H54 (cell line): Measurements from ENCODE around the gene GLT6D1.
"Not testable (repeated sequence)": the region's sequence is repeated elsewhere in the genome, so short reads cannot be mapped to it uniquely, and the experiment has no call there.

ENCODE experiments used
- DNase-seq: peaks from one replicate; pipeline ENCODE4 v3.0.0; 2011; ENCODE audit warnings: low spot score, mixed read lengths; ENCODE audit not compliant: insufficient read length
- FAIRE-seq: peaks from 3 replicates; lab custom pipeline; 2011; peaks lifted over from hg19 to GRCh38; lab: Jason Lieb, UNC
- POLR2A ChIP-seq: IDR thresholded peaks from 2 replicates; pipeline ENCODE4 v1.6.1; 2011; ENCODE audit warnings: low read depth, mild to moderate bottlenecking, low read length

GLT6D1 gene

GRCh38 chr9:135670721-135671590 lies 31.6 kb upstream of the GLT6D1 start:
- no peak for DNase-seq
- no peak for FAIRE-seq

GRCh38 chr9:135669616-135670285 lies 30.4 kb upstream of the GLT6D1 start:
- TF ChIP-seq POLR2A, result no peak
- no peak for DNase-seq
- no peak for FAIRE-seq

More at GRCh38 chr9:135670721-135671590, 31.6 kb upstream of the GLT6D1 start:
- TF ChIP-seq POLR2A, result no peak

GRCh38 chr9:135669018-135669417 lies 29.7 kb upstream of the GLT6D1 start:
- DNase-seq, FAIRE-seq: not testable (repeated sequence)

- FAIRE-seq, result no peak
- no peak for TF ChIP-seq POLR2A
- no peak for DNase-seq
Observed at GRCh38 chr9:135667463-135668001, 28.2 kb upstream of the GLT6D1 start.

GRCh38 chr9:135666534-135667462 lies 27.5 kb upstream of the GLT6D1 start:
- FAIRE-seq (no peak), DNase-seq (no peak)
- TF ChIP-seq POLR2A, result no peak

GRCh38 chr9:135665795-135666189 lies 26.5 kb upstream of the GLT6D1 start:
- FAIRE-seq, result no peak
- no peak for DNase-seq
- TF ChIP-seq POLR2A, result no peak

- TF ChIP-seq POLR2A, result no peak
- FAIRE-seq (no peak), DNase-seq (no peak)
Observed at GRCh38 chr9:135664801-135665794, 25.8 kb upstream of the GLT6D1 start.

GRCh38 chr9:135664266-135664665 lies 24.9 kb upstream of the GLT6D1 start:
- FAIRE-seq (no peak), DNase-seq (no peak)
- TF ChIP-seq POLR2A, result no peak

- no peak for TF ChIP-seq POLR2A
- no peak for FAIRE-seq
Observed at GRCh38 chr9:135663857-135664256, 24.5 kb upstream of the GLT6D1 start.

GRCh38 chr9:135663451-135663770 lies 24.1 kb upstream of the GLT6D1 start:
- FAIRE-seq, result no peak
- no peak for TF ChIP-seq POLR2A
- DNase-seq, result no peak

More at GRCh38 chr9:135663857-135664256, 24.5 kb upstream of the GLT6D1 start:
- DNase-seq, result no peak

- no peak for TF ChIP-seq POLR2A
- DNase-seq (no peak), FAIRE-seq (no peak)
Observed at GRCh38 chr9:135662758-135663450, 23.6 kb upstream of the GLT6D1 start, which contains the start of gene LCN9. LCN9 (plus strand) TSS chr9:135663309; CDS start chr9:135663322, 13 bp downstream.

- DNase-seq, result no peak
- FAIRE-seq, result no peak
- no peak for TF ChIP-seq POLR2A
Observed at GRCh38 chr9:135661816-135662560, 22.6 kb upstream of the GLT6D1 start.
